GM19463 (cell line): ENCODE data around the gene MLC1.

ENCODE experiments used
- ATAC-seq: cut with Tn5 transposase; IDR thresholded peaks from one replicate; pipeline ENCODE4 v1.9.1; 2021; ENCODE audit warnings: mild to moderate bottlenecking, moderate library complexity; ENCODE audit not compliant: unreplicated experiment

MLC1 gene

DNA sequence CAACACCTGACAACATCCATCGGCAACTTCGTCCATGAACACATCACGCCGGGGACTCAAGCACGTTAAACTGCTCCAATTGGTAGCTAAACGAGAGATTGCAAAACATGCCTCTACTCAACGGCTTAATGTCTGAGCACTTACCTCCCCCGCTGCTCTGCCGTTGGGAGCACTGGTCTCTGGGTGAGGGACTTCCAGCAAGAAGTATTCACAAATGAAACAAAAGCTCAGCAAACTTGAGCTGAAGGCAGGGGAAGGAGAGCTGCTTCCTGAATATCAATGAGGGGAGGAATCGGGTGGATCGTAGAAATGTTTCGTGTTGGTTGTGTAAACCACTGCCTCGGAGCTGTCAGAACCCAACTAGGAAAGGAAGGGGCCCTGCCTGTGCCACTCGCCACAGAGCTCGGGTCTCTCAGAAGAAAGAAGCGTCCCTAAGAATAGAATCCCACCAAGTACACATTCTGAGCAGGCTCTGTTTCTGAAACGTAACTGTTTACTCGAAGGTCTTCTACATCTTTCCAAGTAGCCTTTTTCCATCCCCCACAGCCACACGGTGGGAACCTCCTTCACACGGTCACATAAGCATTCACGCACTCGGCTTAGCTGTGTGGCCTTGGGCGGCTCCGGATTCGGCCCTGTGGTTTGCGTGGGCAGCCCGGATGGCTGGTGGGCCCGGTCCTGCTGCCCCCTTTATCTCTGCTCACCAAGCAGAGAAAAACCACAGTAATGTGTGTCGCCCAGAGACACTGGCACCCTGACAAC lies at the start of gene MLC1:
TSS of gene MLC1 (minus strand) at position 216 of the 762 bp plus-strand sequence. CDS start 524 bp downstream, outside the sequence.
- no peak for ATAC-seq

GRCh38 chr22:50134481-50134880 lies 49.3 kb upstream of the MLC1 start:
- ATAC-seq: no peak

DNA sequence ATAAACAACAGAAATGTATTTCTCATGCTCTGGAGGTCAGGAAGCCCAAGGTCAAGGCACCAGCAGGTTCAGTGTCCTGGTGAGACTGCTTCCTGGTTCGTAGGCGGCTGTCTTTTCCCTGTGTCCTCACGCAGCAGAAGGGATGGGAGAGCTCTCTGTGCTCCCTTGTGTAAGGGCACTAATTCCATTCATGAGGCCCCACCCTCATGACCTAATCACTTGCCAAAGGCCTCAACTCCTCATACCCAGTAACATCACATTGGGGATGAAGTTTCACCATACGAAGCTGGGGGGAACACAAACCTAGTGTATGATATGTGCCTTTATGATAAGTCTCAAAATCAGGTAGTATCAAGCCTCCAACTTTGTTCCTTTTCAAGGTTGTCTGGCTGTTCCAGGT lies 46.7 kb upstream of the MLC1 start:
- ATAC-seq: no peak

GRCh38 chr22:50129121-50129736 lies 44.0 kb upstream of the MLC1 start:
- ATAC-seq: no peak

DNA sequence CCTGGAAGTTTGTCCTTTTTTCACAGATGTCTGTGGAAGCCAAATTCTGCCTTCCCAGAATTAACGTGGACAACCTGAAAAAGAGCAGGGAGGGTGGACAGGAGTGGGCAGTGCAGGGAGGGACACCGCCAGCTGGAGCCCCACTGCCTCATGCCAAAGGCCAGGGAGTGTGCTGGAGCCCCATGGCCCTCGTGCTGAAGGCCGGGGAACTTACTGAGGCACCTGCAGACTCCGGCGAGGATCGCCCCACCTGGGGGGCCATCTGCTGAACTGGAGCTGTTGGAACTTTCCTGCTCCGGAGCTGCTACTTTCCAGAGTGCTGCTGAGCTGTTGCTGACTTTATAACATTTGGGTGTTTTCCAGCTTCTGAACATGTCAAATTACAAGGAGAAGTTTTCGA lies 39.8 kb upstream of the MLC1 start:
- no peak for ATAC-seq

DNA sequence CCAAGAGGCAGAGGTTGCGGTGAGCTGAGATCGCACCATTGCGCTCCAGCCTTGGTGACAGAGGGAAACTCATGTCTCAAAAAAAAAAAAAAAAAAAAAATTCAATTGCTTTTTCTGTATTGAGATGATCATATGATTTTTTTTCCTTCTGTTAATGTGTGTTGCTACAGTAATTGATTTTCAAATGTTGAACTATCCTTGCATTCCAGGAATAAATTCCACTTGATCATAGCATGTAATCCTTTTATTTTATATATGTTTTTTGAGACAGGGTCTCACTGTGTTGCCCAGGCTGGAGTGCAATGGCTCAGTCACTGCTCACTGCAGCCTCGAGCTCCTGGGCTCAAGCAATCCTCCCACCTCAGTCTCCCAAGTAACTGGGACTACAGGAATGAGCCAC lies 37.9 kb upstream of the MLC1 start:
- ATAC-seq: no peak

GRCh38 chr22:50121202-50121740 lies 36.0 kb upstream of the MLC1 start:
- no peak for ATAC-seq

DNA sequence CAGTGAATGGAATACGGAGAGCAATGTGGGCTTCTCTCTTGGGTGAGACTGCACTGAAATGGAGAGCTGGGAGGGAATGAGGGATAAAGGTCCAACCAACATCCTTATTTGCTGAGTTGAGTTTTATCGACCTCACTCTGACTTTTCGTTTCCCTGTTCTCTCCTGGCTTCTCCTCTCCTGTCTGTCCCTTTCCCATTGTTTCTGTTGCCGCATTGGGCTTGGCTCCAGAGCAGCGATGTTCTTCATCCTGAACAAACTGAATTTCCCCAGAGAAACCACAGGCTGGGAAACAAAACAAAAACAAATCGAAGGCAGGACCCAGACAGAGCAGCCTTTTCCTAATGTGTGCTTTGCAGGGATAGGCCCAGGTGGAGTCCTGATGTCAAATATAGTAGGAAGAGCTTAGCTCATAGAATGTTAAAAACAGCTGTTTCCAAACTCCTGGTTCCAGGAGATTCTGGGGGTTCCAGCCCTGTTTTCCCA lies 34.6 kb upstream of the MLC1 start:
- ATAC-seq: no peak

- no peak for ATAC-seq
Measured at GRCh38 chr22:50119169-50119767, 34.0 kb upstream of the MLC1 start.

DNA sequence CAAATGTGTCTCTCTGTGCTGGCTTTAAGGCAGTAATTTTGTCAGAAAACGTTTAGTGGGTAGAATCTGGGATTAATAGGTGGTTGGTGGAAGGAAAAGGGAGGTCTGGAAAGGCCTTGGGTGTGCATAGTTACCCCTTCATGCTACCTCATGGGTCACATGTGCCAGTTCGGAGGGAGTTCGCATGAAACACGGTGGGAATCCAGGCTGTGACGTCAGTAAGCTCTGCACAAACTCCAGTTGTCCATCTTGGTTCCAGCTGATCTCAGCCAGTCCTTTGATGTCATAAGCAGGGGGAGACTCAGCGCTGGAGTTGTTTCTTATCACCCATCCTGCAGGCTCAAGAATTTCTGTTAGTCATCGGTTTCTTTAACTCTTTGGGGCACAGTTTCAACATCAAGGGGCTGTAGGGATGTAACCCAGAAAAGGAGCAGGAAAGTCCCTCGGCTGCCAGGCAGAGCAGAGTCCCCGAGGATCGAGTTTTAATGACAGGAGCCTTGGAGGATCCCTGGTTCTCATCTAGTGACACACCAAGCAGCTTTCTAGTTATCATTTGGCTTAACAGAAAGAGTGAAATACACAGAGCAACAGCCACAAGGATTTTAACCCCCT lies 33.4 kb upstream of the MLC1 start:
- ATAC-seq: no peak

DNA sequence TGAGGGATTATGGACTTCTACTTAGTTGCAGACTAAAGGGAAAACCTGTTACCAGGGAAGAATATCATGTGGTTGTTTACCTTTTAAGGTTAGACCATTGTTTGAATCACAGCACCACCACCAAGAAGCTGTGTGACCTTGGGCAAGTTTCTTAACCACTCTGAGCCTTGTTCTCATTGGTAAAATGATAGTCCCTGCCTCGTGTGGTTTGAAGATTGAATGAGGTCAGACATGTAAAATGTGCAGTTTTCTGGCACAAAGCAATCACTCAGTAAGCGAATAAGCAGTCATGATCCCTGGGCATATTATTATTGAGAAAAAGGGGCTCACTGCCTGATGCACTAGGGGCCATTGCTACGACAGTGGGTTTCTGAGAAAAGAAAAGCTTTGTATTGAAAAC lies 32.9 kb upstream of the MLC1 start:
- ATAC-seq: no peak

DNA sequence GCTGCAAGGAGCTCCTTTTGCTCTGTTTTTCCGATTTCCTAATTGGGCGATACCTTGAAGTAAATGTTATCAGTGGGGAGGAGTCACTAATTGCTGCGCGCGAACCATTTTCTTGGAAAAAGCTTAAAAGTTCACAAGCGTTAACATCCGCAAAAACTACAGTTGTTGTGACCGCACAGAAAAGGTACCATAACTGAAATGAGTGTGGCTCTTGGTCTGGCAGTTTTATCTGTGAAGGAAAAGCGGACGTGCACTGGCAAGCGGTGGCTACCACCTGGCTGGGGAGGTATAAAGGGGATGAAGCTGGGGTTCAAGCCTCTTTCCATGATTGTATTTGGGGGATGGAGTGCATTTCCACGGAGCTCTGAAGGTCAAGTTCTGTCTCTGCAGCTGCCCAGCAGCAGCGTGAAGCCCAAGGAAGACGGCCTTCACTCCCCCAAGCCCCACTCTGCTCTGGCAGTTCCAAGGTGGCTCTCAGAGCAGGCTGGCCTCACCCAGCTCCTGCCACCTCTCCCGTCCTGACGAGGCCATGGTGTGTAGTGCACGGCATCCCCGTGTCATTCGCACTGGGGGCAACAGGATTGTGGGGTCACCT lies 32.0 kb upstream of the MLC1 start:
- no peak for ATAC-seq

- ATAC-seq: no peak
Measured at GRCh38 chr22:50115693-50116092, 30.5 kb upstream of the MLC1 start.

DNA sequence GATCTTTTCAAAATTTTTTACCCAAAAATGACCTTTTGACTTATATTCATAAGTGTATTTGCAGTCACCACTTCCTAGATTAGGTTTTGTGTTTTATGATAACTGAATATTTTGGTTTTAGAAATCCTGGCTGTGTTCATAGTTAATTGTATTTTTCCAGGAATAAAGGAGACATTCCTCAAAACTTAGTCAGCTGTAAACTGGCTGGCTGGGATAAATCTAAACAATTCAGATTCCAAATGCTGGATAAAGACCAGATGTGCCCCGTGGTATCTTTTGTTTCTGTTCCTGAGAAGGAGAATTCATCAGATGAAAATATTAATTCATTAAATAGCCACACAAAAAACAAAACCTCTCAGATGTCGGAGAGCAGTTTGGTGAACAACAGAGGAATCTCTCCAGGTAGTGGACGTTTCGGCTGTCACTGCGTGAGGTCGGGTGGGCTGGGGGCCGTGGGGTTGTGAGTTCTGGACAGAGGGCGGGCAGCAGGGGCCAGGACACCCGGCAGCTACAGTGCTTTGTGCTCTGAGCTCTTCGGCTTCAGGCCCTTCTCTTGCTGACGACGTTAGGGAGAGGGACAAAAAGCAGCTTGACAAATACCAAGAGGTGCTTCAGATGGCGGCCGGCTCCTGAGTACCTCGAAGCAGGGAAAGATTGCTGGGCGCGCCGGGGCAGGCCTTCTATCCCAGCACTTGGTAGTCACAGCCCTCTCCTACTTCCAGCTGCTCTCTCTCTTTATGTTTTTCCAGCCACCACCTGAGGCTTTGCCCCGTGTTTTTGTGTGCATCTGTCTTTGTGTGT lies 29.2 kb upstream of the MLC1 start:
- no peak for ATAC-seq

DNA sequence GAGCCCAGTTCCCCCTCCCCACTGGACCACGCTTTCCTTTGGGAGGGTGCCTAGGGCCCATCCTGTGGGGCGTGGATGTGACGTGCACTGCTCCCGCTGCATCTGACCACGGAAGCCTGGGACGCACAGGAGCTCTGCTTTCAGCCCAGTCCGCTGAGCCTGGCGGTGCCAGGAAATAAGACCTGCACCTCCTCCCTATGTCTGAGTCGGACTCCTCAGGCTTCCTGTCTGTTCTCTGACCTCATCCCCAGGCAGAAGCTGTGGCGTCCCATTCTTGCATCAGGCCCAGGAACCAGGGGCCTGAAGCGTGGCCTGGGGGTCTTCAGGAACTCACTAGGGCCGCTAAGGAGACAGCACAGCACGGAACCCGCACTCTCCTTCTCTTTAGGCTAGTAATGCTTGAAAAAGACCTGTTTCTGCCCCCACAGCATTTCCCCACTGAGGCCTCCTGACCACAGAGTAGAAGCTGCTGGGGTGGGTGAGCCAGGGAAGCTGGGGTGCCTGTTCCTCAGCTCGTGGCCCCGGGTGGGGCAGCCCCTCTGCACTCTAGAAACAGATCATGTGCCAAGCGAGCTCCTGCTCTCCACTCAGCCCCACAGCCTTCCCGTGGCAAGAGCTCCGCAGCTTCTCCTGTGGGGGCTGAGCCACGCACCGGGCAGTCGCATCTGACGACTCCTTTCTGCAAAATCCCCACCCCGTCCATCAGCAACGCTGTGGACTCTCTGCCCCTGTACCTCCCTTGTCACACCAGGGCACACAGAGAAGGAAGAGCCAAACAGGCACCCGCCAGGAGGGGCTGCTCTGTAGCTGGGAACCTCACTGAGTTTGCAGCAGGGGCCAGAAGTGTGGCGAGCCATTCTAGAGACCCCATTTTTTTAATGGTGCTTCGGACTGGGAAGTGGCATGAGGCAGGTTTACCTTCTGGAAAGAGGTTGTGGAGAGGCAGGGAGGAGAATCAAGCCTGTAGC lies 27.2 kb upstream of the MLC1 start:
- ATAC-seq: no peak

DNA sequence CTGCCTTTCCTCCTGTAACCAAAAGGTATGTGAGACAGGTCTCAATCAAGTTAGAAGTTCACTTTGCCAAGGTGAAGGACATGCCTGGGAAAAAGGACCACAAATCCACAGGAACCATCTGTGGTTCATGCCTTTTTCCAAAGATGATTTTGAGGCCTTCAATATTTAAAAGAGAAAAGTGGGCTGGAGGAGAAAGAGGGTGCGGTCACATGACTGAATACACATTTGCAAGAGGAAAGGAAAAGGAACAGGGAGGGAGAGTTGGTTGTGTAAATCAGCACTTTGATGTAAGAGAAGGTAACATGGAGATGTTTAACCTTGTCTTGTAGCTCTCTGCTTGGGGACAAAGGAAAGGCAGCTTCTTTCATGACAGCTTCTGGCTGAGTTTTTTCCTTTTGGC lies 25.8 kb upstream of the MLC1 start:
- no peak for ATAC-seq

- ATAC-seq: no peak
Measured at GRCh38 chr22:50107529-50107928, 22.3 kb upstream of the MLC1 start.

DNA sequence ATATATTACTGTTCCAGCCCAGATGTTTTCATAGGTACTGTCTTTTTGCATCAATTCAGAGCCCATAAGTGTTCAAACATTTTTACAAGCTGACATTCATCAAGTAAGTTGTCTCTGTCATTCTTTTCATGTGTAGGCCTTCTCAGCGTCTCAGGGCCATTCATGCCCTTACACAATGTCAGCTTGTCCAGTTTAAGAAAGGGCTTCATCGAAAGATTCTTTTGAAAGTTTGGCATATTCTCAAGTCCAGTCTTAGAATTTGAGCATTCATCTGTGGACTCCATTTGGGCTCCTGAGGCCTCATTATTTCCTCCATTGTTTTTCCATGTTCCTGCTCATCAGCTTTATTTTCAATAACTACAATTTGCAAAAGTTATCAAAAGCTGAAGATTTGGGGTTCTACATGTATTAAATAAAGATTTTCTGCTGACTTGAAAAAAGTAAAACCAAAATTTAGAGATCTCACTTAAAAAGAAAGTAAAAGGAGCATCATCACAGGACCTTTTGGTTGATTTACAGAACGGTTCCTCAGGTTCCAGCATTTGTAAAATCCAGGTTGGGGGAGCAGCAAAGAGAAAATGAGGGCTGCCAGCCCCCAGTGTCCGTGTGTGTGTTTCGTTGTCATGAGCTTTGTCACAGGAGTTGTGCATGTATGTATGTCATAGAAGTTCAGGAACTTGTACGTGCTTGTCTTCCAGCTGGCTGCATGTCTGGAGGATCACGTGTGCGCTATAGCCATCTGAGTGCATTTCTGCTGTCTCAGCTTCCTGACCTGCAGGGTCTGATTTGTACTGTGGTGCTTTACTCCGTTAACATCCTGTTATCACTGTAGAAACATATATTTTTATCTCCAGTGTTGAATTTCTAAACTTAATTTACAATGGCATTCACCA lies 20.2 kb upstream of the MLC1 start:
- ATAC-seq: no peak
